KMS-11 (cell line): ENCODE results near the gene REV1.

Source experiments
- H2AFZ ChIP-seq: fragments of 200-600 bp; sonication (generic); 2 replicates; pipeline ENCODE4 v1.6.1; 2016; ENCODE audit warnings: antibody characterized with exemption, mixed run types, low read depth
- H3K27ac ChIP-seq: fragments of 200-600 bp; sonication (generic); 2 replicates; pipeline ENCODE4 v1.6.1; 2016; ENCODE audit warnings: mild to moderate bottlenecking, mixed run types
- H3K27me3 ChIP-seq: fragments of 200-600 bp; sonication (generic); 2 replicates; pipeline ENCODE4 v1.6.1; 2017; ENCODE audit warnings: mild to moderate bottlenecking, low read depth, mixed run types, moderate library complexity; ENCODE audit not compliant: insufficient read depth
- H3K36me3 ChIP-seq: fragments of 200-600 bp; sonication (generic); 2 replicates; pipeline ENCODE4 v1.6.1; 2017; ENCODE audit warnings: mild to moderate bottlenecking, mixed run types; ENCODE audit not compliant: insufficient read depth
- H3K4me1 ChIP-seq: fragments of 200-600 bp; sonication (generic); 2 replicates; pipeline ENCODE4 v1.6.1; 2016; ENCODE audit warnings: mild to moderate bottlenecking, low read depth, mixed run types; ENCODE audit not compliant: poor library complexity, severe bottlenecking
- H3K4me2 ChIP-seq: fragments of 200-600 bp; sonication (generic); 2 replicates; pipeline ENCODE4 v1.7.0; 2016; ENCODE audit warnings: mild to moderate bottlenecking, mixed run types
- H3K4me3 ChIP-seq: fragments of 200-600 bp; sonication (generic); IDR thresholded peaks from 2 replicates; pipeline ENCODE4 v1.6.1; 2017; ENCODE audit warnings: low read depth, low read length, mixed read lengths; ENCODE audit not compliant: insufficient read depth
- H3K79me2 ChIP-seq: fragments of 200-600 bp; sonication (generic); 2 replicates; pipeline ENCODE4 v1.6.1; 2016; ENCODE audit warnings: low read depth, mixed run types; ENCODE audit not compliant: insufficient read depth
- H3K9ac ChIP-seq: fragments of 200-600 bp; sonication (generic); 2 replicates; pipeline ENCODE4 v1.6.1; 2016; ENCODE audit warnings: mild to moderate bottlenecking, mixed run types
- H4K20me1 ChIP-seq: fragments of 200-600 bp; sonication (generic); 2 replicates; pipeline ENCODE4 v1.6.1; 2016; ENCODE audit warnings: mild to moderate bottlenecking, mixed run types; ENCODE audit not compliant: insufficient read depth
- CTCF ChIP-seq: fragments of 200-600 bp; sonication (generic); conservative IDR thresholded peaks from 2 replicates; pipeline ENCODE4 v1.6.1; 2017; ENCODE audit warnings: low read depth, mild to moderate bottlenecking, antibody characterized with exemption, low read length, moderate library complexity, mixed read lengths

The REV1 gene

GRCh38 chr2:99424371-99424770 is 65.4 kb downstream of the REV1 start:
- H3K79me2 ChIP-seq, result no peaks in the 10 kb centered on the region
- H3K36me3 ChIP-seq, result peaks cover 4% of the 10 kb centered on the region; the same call in 1 of the 2 replicates
- no peak overlapping the region for H3K4me3 ChIP-seq
- H2AFZ ChIP-seq, result no peak overlapping the region
- no peak for TF ChIP-seq CTCF
- no peaks in the 10 kb centered on the region for H3K27me3 ChIP-seq
- H3K9ac ChIP-seq, result no peak overlapping the region
- H3K4me2 ChIP-seq, result no peak overlapping the region
- H3K4me1 ChIP-seq, result no peaks in the 10 kb centered on the region
- no peaks in the 10 kb centered on the region for H4K20me1 ChIP-seq
- H3K27ac ChIP-seq, result no peak overlapping the region

GRCh38 chr2:99422599-99422998 is 67.2 kb downstream of the REV1 start:
- H3K79me2 ChIP-seq, result no peaks in the 10 kb centered on the region
- no peaks in the 10 kb centered on the region for H4K20me1 ChIP-seq
- no peak overlapping the region for H2AFZ ChIP-seq
- no peaks in the 10 kb centered on the region for H3K27me3 ChIP-seq
- H3K9ac ChIP-seq, result no peak overlapping the region
- H3K27ac ChIP-seq, result no peak overlapping the region
- no peak overlapping the region for H3K4me3 ChIP-seq
- H3K36me3 ChIP-seq, result peaks cover 3% of the 10 kb centered on the region
- no peak for TF ChIP-seq CTCF
- H3K4me1 ChIP-seq, result no peaks in the 10 kb centered on the region
- no peak overlapping the region for H3K4me2 ChIP-seq

- Histone ChIP-seq H3K27ac (no peak overlapping the region), H3K4me3 (no peak overlapping the region), H3K79me2 (no peaks in the 10 kb centered on the region), H4K20me1 (no peaks in the 10 kb centered on the region), H3K4me2 (no peak overlapping the region), H3K4me1 (no peaks in the 10 kb centered on the region), H2AFZ (no peak overlapping the region), H3K9ac (no peak overlapping the region), H3K36me3 (peaks cover 3% of the 10 kb centered on the region; the same call in 1 of the 2 replicates), H3K27me3 (no peaks in the 10 kb centered on the region)
- no peak for TF ChIP-seq CTCF
These were observed 68.3 kb downstream of the REV1 start for GRCh38 chr2:99421469-99421868.

- Histone ChIP-seq H3K27ac (no peak overlapping the region), H3K27me3 (no peaks in the 10 kb centered on the region), H3K9ac (no peak overlapping the region), H3K4me1 (no peaks in the 10 kb centered on the region), H3K4me2 (no peak overlapping the region), H3K79me2 (no peaks in the 10 kb centered on the region), H3K36me3 (peaks cover 3% of the 10 kb centered on the region; the same call in 1 of the 2 replicates), H2AFZ (no peak overlapping the region), H3K4me3 (no peak overlapping the region), H4K20me1 (no peaks in the 10 kb centered on the region)
- no peak for TF ChIP-seq CTCF
These were observed 69.0 kb downstream of the REV1 start for GRCh38 chr2:99420751-99421299.
